K562 (cell line): ENCODE results near the gene KRT71. TPM values are rescaled to one million over a fixed set of nuclear protein-coding genes. Genes with fewer than 3 reads are reported as not detected.
"Not testable (repeated sequence)": the region's sequence is repeated elsewhere in the genome, so short reads cannot be mapped to it uniquely, and the experiment has no call there.

Source experiments
- ATAC-seq: fragments of 200-7000 bp; cut with Tn5 transposase; 3 replicates; pipeline ENCODE4 v1.9.1; 2020; ENCODE audit warnings: moderate library complexity
- BruUV-seq: library from RNA; stranded (reverse); fragments of 400-500 nt; replicated peaks from 2 replicates; lab custom pipeline; 2021; lab: Mats Ljungman, UMichigan
- CTCF ChIA-PET: fragments of 300-600 bp; formaldehyde crosslinking; extraction: SDS; loops from one replicate; lab custom pipeline; 2021; ENCODE audit warnings: low intra/inter-chr PET ratio; lab: Yijun Ruan, JAX
- POLR2A ChIA-PET: fragments of 300-600, 350-650 bp; sonication (Branson Sonifier 250); formaldehyde crosslinking; extraction: SDS; loops from one replicate; lab custom pipeline; 2021; ENCODE audit warnings: antibody characterized with exemption, inconsistent platforms; lab: Yijun Ruan, JAX
- DNase-seq, 4 experiments: peaks; one replicate each; pipeline versions ENCODE4 v3.0.0 to v3.0.0-alpha.2; 2011 to 2018; ENCODE audit warnings: low spot score in 3 of 4, mixed read lengths in 3 of 4; ENCODE audit errors: extremely low read depth in 1 of 4
- FAIRE-seq: peaks from 2 replicates; lab custom pipeline; 2011; peaks lifted over from hg19 to GRCh38; lab: Jason Lieb, UNC
- H2AFZ ChIP-seq: 2 replicates; pipeline ENCODE4 v1.6.0; 2011; ENCODE audit warnings: low read depth, low read length, control low read depth, inconsistent platforms
- H3K27ac ChIP-seq: fragments of 200-600 bp; 3 replicates; pipeline ENCODE4 v1.8.0; 2011; ENCODE audit warnings: low read depth, mild to moderate bottlenecking, control low read depth, inconsistent platforms, low read length, moderate library complexity, mixed read lengths; ENCODE audit errors: extremely low read depth
- H3K27me3 ChIP-seq, 2 experiments: fragments of 300-600 bp in 1 of 2; 2 replicates in 1 of 2; 3 replicates in 1 of 2; pipeline versions ENCODE4 v1.6.0 to v1.8.0; 2011; ENCODE audit warnings: inconsistent platforms in 2 of 2, low read length in 2 of 2, mild to moderate bottlenecking in 1 of 2, mixed read lengths in 1 of 2, moderate library complexity in 1 of 2; ENCODE audit not compliant: control insufficient read depth in 2 of 2, insufficient read depth in 2 of 2
- H3K36me3 ChIP-seq: fragments of 300-600 bp; 3 replicates; pipeline ENCODE4 v1.8.0; 2011; ENCODE audit warnings: mild to moderate bottlenecking, low read length, inconsistent platforms; ENCODE audit not compliant: control insufficient read depth, insufficient read depth
- H3K4me1 ChIP-seq, 2 experiments: fragments of 200-600 bp in 1 of 2; replicated peaks in 1 of 2; 2 replicates in 1 of 2; 3 replicates in 1 of 2; pipeline versions ENCODE4 v1.5.1 to v1.8.0; 2011; ENCODE audit warnings: inconsistent platforms in 2 of 2, low read length in 2 of 2, mild to moderate bottlenecking in 1 of 2, mixed read lengths in 1 of 2, moderate library complexity in 1 of 2; ENCODE audit not compliant: control insufficient read depth in 2 of 2, insufficient read depth in 2 of 2
- H3K4me2 ChIP-seq: 2 replicates; pipeline ENCODE4 v1.6.1; 2011; ENCODE audit warnings: low read length, control low read depth, inconsistent platforms, mixed read lengths; ENCODE audit not compliant: insufficient read depth
- H3K4me3 ChIP-seq: fragments of 200-600 bp; sonication (generic), shearing (Covaris generic); 2 replicates; pipeline ENCODE4 v1.5.1; 2016; ENCODE audit warnings: control low read depth, inconsistent platforms
- H3K79me2 ChIP-seq: fragments of 200-600 bp; 3 replicates; pipeline ENCODE4 v1.8.0; 2011; ENCODE audit warnings: low read length, inconsistent platforms; ENCODE audit not compliant: control insufficient read depth, insufficient read depth
- H3K9ac ChIP-seq, 2 experiments: 2 replicates each; pipeline versions ENCODE4 v1.6.0 to v1.6.1; 2011; ENCODE audit warnings: low read depth in 2 of 2, low read length in 2 of 2, control low read depth in 1 of 2, inconsistent platforms in 1 of 2, mild to moderate bottlenecking in 1 of 2, mixed read lengths in 1 of 2; ENCODE audit not compliant: insufficient read depth in 1 of 2
- H3K9me1 ChIP-seq: one replicate; pipeline ENCODE4 v1.6.0; 2011; ENCODE audit warnings: inconsistent platforms, mild to moderate bottlenecking, low read length, moderate library complexity; ENCODE audit not compliant: control insufficient read depth, insufficient read depth
- H3K9me3 ChIP-seq: replicated peaks from 2 replicates; pipeline ENCODE4 v1.5.1; 2011; ENCODE audit warnings: low read depth, low read length, inconsistent platforms; ENCODE audit not compliant: control insufficient read depth, insufficient read depth
- H4K20me1 ChIP-seq: replicated peaks from 2 replicates; pipeline ENCODE4 v1.6.1; 2011; ENCODE audit warnings: low read length, inconsistent platforms, mixed read lengths; ENCODE audit not compliant: control insufficient read depth, insufficient read depth
- ESRRA ChIP-seq: fragments of 450-650 bp; IDR thresholded peaks from 2 replicates; pipeline ENCODE4 v1.6.1; 2014; ENCODE audit warnings: low read depth, mild to moderate bottlenecking, moderate library complexity, borderline replicate concordance
- ETV5 ChIP-seq: sonication (generic); formaldehyde crosslinking; IDR thresholded peaks from 2 replicates; pipeline ENCODE4 v1.4.0; 2020; ENCODE audit warnings: low read depth, mild to moderate bottlenecking, missing genetic modification reagents
- FOSL1 ChIP-seq: fragments of 200-800 bp; sonication (Bioruptor generic); conservative IDR thresholded peaks from 2 replicates; pipeline ENCODE4 v1.6.1; 2016; ENCODE audit warnings: missing genetic modification characterization, missing compliant biosample characterization
- GABPB2 ChIP-seq: fragments of 250-450 bp; sonication (Bioruptor Pico); conservative IDR thresholded peaks from 2 replicates; pipeline ENCODE4 v1.5.1; 2021; ENCODE audit warnings: mild to moderate bottlenecking
- NELFE ChIP-seq: IDR thresholded peaks from 2 replicates; pipeline ENCODE4 v1.6.1; 2011; ENCODE audit warnings: mild to moderate bottlenecking; ENCODE audit not compliant: insufficient read depth, insufficient read length
- POU5F1 ChIP-seq: fragments of 150-350 bp; IDR thresholded peaks from 2 replicates; pipeline ENCODE4 v1.6.1; 2014; ENCODE audit warnings: borderline replicate concordance, low read length, low read depth, mild to moderate bottlenecking; ENCODE audit not compliant: partially characterized antibody
- SAP30 ChIP-seq: fragments of 200-600 bp; sonication (generic); IDR thresholded peaks from 2 replicates; pipeline ENCODE4 v1.6.1; 2012; ENCODE audit warnings: borderline replicate concordance, low read depth, mild to moderate bottlenecking, moderate library complexity, low read length, control low read depth, inconsistent platforms; ENCODE audit not compliant: insufficient read depth, poor library complexity, severe bottlenecking
- SRSF3 ChIP-seq: fragments of 200-400 bp; formaldehyde crosslinking; IDR thresholded peaks from 2 replicates; pipeline ENCODE4 v1.6.1; 2016; ENCODE audit warnings: mild to moderate bottlenecking, low read length, moderate library complexity; ENCODE audit not compliant: insufficient read depth
- SRSF9 ChIP-seq: fragments of 200-400 bp; formaldehyde crosslinking; IDR thresholded peaks from 2 replicates; pipeline ENCODE4 v1.6.1; 2017; ENCODE audit warnings: low read depth, low read length, borderline replicate concordance
- THRAP3 ChIP-seq: fragments of 450-650 bp; IDR thresholded peaks from 2 replicates; pipeline ENCODE4 v1.6.1; 2016; ENCODE audit warnings: mild to moderate bottlenecking, inconsistent platforms, borderline replicate concordance
- ZNF24 ChIP-seq: fragments of 450-650 bp; IDR thresholded peaks from 2 replicates; pipeline ENCODE4 v1.6.1; 2016
- ZNF444 ChIP-seq: fragments of 250-450 bp; sonication (Bioruptor Pico); IDR thresholded peaks from 2 replicates; pipeline ENCODE4 v1.4.0; 2020; ENCODE audit warnings: mild to moderate bottlenecking, moderate library complexity
- ZNF445 ChIP-seq: fragments of 250-450 bp; sonication (Bioruptor Pico); IDR thresholded peaks from 2 replicates; pipeline ENCODE4 v1.4.0; 2020; ENCODE audit warnings: low read depth, mild to moderate bottlenecking, moderate library complexity
- ZNF778 ChIP-seq: fragments of 450-650 bp; formaldehyde crosslinking; IDR thresholded peaks from 2 replicates; pipeline ENCODE4 v1.4.0; 2020; ENCODE audit warnings: mild to moderate bottlenecking, moderate library complexity
- ZNF79 ChIP-seq: fragments of 250-450 bp; sonication (Bioruptor Pico); IDR thresholded peaks from 2 replicates; pipeline ENCODE4 v1.4.0; 2020; ENCODE audit warnings: low read depth, mild to moderate bottlenecking, moderate library complexity
- ZSCAN29 ChIP-seq: fragments of 450-650 bp; IDR thresholded peaks from 2 replicates; pipeline ENCODE4 v1.6.1; 2017
- WGBS: fragments of 100-300 bp; shearing (Covaris generic); methylation state at CpG from one replicate; pipeline ENCODE4 v1.1.6; 2016; ENCODE audit warnings: low coverage, mixed read lengths; ENCODE audit not compliant: insufficient coverage; ENCODE audit errors: missing lambda C conversion rate; 5-methylcytosine and 5-hydroxymethylcytosine counted together
- in situ Hi-C: fragments of 300-500 bp; cut with MboI; formaldehyde crosslinking; loops from 4 replicates; pipeline ENCODE4 v1.15.0; 2018; ENCODE audit warnings: inconsistent platforms, mixed read lengths
- intact Hi-C: fragments of 100-400 bp; cut with micrococcal nuclease; formaldehyde crosslinking; loops from 2 replicates; pipeline ENCODE4 v1.14.2; 2022
- polyA plus RNA-seq, 8 experiments: library from polyadenylated mRNA; depleted of rRNA in 4 of 8; stranded (reverse) in 5 of 8; unstranded in 3 of 8; fragments of >200 nt; fragmentation: Nextera tagmentation in 2 of 8; fragmentation: Illumina TruSeq in 1 of 8; extraction: Ambion mirVana in 2 of 8; extraction: Trizol in 1 of 8; gene quantifications; 2 replicates each; pipeline versions ENCODE4 v1.2.1 to v1.2.3, GENCODE V29; 2011 to 2014; ENCODE audit warnings: inconsistent platforms in 1 of 8, missing spikeins in 1 of 8
- total RNA-seq, 7 experiments: library from RNA; depleted of rRNA in 6 of 7; stranded (reverse); fragments of >200 nt in 6 of 7; fragmentation: Illumina TruSeq in 2 of 7; extraction: Trizol in 2 of 7; gene quantifications; 2 replicates each; pipeline versions ENCODE4 v1.2.1 to v1.2.3, GENCODE V29; 2011 to 2021; ENCODE audit warnings: low replicate concordance in 1 of 7
- TF ChIP-seq, protein P1 (sequence below): sonication (generic); formaldehyde crosslinking; IDR thresholded peaks from 2 replicates; pipeline ENCODE4 v1.8.1; 2023; ENCODE audit warnings: mild to moderate bottlenecking, missing genetic modification reagents

The KRT71 gene
- total and polyA plus RNA-seq, 9 of the 15 experiments (the other 6 are each of a cell fraction or from before 2014, with no cell fraction given), result not detected

DNA sequence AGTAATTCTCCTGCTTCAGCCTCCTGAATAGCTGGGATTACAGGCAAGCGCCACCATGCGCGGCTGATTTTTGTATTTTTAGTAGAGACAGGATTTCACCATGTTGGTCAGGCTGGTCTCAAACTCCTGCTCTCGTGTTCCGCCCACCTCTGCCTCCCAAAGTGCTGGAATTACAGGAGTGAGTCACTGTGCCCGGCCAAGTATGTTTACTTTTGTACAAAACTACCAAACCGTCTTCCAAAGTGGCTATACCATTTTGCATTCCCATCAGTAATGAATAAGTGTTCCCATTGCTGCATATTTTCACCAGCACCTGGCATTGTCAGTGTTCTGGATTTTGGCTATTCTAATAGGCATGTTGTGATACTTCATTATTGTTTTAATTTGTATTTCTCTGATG lies 51.5 kb downstream of the KRT71 start:
- TF ChIP-seq ZSCAN29 (no peak), SRSF9 (no peak), FOSL1 (no peak), ZNF79 (CRISPR knock-in tag) (no peak), ZNF24 (no peak), ESRRA (no peak), THRAP3 (no peak), ZNF444 (CRISPR knock-in tag) (no peak), SAP30 (no peak), NELFE (no peak), ETV5 (no peak), POU5F1 (no peak), ZNF445 (CRISPR knock-in tag) (no peak), SRSF3 (no peak), GABPB2 (CRISPR knock-in tag) (no peak), ZNF778 (CRISPR knock-in tag) (no peak)
- TF ChIP-seq, protein P1, sequence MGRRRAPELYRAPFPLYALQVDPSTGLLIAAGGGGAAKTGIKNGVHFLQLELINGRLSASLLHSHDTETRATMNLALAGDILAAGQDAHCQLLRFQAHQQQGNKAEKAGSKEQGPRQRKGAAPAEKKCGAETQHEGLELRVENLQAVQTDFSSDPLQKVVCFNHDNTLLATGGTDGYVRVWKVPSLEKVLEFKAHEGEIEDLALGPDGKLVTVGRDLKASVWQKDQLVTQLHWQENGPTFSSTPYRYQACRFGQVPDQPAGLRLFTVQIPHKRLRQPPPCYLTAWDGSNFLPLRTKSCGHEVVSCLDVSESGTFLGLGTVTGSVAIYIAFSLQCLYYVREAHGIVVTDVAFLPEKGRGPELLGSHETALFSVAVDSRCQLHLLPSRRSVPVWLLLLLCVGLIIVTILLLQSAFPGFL, result no peak
- no peaks in the 10 kb centered on the region for H3K79me2 ChIP-seq
- H3K4me1 ChIP-seq, result no peaks in the 10 kb centered on the region
- ATAC-seq, result no peak
- ChIA-PET POLR2A (interaction anchor here (0.6 to 1.0 kb wide), 3 partner anchors 12 to 74 kb away, joined by 3 to 5 read pairs (median 3); partner anchors contain the start of gene KRT71), CTCF (no interaction called here)
- H3K9me3 ChIP-seq, result no peaks in the 10 kb centered on the region
- WGBS, result 4% methylated on average over 7 of the region's 7 CpGs
- FAIRE-seq, result no peak
- no peak overlapping the region for H3K4me2 ChIP-seq
- no peak for DNase-seq
- in situ Hi-C loops, result no loop called here
- intact Hi-C loops, result no loop called here
- no peaks in the 10 kb centered on the region; a peak in 2 of 5 replicates for H3K27me3 ChIP-seq
- BruUV-seq, result no TSS peak
- H3K9ac ChIP-seq, result no peak overlapping the region
- H4K20me1 ChIP-seq, result no peaks in the 10 kb centered on the region; the same call in 1 of the 2 replicates
- no peak overlapping the region for H3K4me3 ChIP-seq
- H3K36me3 ChIP-seq, result no peaks in the 10 kb centered on the region
- H2AFZ ChIP-seq, result no peak overlapping the region
- no peaks in the 10 kb centered on the region for H3K9me1 ChIP-seq
- no peak overlapping the region for H3K27ac ChIP-seq

DNA sequence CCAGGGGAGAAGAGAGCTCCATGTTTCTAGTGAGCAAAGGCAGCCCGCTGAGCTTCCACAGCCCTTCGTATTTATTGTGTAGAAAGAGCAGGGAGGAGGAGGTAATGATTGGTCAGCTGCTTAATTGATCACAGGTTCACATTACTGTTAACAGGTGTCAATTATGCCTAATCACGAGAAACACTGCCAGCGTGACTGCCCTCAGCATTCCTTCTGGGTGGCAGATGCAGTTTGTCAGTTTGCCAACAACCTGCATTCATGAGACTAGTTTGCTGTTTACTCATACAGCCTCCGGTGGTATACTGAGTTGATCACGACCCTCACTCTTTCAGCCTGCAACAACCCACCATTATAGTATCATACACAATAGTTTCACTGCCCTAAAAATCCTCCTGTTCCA lies 52.4 kb downstream of the KRT71 start:
- H3K79me2 ChIP-seq, H3K4me2 ChIP-seq, H3K9ac ChIP-seq, in situ Hi-C loops, H3K4me1 ChIP-seq, H3K9me1 ChIP-seq, CTCF ChIA-PET, H3K27ac ChIP-seq, BruUV-seq, DNase-seq, FAIRE-seq, H3K4me3 ChIP-seq, H3K27me3 ChIP-seq, H3K9me3 ChIP-seq, ATAC-seq, H4K20me1 ChIP-seq, H3K36me3 ChIP-seq, intact Hi-C loops, H2AFZ ChIP-seq: not testable (repeated sequence)
- POLR2A ChIA-PET, result interaction anchor here (0.7 to 1.0 kb wide), 2 partner anchors 20 to 350 kb away, joined by 3 read pairs; partner anchors contain the start of gene KRT5
- WGBS, result 0% methylated on average over 6 of the region's 6 CpGs
